Germinal center (tissue), 1 donor: ENCODE results near the gene EPHA7.

Experiments
- DNase-seq: peaks from one replicate; pipeline ENCODE4 v3.0.0; 2012; ENCODE audit warnings: mixed read lengths, low spot score

EPHA7 gene

GRCh38 chr6:93393554-93394074, 25.7 kb downstream of the EPHA7 start:
- no peak for DNase-seq

GRCh38 chr6:93392797-93393196, 26.6 kb downstream of the EPHA7 start:
- no peak for DNase-seq

- no peak for DNase-seq
Observed at GRCh38 chr6:93391965-93392364, 27.4 kb downstream of the EPHA7 start.

DNA sequence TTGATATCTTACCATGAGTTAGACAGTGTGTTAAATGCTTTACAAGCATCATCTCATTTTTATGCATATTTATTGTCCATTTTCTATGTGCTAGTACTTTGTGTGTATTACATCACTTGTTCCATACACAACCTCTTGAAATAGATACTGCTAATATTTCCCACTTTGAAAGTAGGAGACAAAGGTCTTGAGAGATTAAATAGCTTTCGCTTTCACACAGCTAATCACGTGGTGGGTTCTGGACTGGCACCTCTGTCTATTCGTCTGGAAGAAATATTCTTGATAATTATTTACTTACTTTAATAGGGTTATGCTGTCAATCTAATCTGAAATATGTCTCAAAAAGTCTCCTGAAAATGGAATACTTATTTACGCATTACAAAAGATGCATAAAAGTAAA, 30.2 kb downstream of the EPHA7 start:
- DNase-seq = no peak

DNA sequence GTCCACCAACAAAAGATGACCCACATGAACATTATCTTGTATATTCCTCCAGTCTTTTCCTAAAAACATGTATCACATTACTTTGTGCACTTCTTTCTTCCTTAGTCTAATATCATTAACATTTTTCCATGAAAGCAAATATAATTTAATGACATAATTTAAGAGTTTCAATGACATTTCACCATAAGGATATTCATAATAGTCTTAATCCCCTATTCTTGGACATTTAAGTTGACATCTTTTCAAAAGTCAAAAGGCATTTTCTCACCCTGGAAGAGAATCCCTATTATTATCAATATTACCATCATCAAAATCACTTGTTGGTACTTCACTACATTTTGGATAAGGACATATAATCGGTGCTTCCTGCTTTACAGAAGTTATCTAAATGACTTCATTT, 31.3 kb downstream of the EPHA7 start:
- DNase-seq = no peak

DNA sequence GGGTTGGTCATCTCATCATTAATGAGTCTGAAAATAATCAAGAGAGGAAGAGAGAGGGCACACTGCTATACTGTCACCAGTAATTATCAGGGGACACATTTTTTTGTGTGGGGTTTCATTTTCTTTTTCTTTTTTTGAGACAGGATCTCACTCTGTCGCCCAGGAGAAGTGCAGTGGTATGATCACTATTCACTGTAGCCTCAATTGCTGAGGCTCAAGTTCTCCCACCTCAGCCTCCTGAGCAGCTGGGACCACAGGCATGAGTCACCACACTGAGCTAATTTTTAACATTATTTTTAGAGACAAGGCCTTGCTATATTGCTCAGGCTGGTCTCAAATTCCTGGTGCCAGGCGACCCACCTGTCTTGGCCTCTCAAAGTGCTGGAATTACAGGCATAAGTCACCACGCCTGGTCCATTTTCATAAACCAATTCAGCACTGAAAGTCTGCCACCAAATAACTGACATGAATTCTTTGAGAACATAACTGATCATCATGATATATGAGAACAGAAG, 43.3 kb downstream of the EPHA7 start:
- no peak for DNase-seq

DNA sequence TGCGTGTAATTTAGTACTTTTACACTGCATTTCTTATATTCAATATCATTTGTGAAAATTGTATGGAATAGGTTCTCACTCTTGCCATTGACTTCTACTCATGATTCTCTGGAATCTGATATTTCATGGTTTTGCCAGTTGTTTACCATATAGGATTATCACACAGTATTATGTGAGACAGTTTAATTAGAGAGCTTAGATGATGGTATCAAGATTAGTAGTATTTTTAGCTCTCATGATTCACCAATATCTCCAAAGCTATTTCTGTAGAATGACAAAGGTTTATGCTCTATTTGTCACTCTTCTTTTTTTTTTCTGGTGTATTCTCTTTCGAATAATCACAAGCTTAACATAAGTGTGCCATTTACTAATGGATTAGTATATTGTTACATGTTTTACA, 45.9 kb downstream of the EPHA7 start:
- DNase-seq = no peak

- DNase-seq = no peak
Observed at GRCh38 chr6:93371756-93372155, 47.6 kb downstream of the EPHA7 start.

DNA sequence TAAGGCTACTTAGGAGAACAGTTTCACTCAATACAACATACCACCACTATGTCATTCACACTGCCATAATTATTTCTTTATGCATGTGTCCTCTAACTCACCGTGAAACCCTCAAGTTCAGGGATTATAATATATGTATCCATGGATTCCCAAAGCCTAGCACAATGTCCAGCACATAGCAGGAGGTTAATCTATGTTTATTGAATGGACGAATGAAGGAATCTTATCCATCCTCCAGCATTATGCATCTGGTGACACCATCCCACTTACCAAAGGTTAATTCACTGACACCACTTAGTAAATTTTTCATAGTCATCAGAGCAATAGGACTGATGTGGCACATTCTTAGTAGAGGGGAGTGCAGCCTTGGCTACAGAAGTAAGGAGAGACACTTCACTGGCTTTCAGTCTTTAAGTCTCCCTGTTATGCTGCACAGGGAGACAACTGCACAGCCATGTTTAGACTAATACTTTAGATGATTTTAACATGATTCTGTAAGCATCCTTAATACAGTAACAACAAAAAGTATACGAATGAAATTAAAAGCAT, 49.7 kb downstream of the EPHA7 start:
- DNase-seq = no peak

DNA sequence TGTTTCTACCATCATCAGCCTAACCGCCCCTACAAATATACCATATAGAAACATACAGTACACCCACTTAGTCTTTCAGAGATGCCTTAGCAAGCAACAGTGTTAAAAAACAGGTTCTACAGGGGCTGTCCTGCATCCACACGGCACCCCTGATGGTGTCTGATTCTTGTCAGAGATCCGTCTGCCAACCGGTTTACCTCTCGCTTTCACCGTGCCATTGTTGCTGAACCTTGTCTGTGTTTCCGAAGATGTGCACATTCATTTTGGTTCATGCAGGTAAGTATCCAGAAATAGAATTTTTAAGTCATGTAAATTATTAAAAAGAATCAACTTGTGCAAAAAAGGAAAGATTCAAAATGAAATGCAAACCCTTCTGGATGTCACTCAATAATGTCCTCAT, 52.9 kb downstream of the EPHA7 start:
- no peak for DNase-seq

DNA sequence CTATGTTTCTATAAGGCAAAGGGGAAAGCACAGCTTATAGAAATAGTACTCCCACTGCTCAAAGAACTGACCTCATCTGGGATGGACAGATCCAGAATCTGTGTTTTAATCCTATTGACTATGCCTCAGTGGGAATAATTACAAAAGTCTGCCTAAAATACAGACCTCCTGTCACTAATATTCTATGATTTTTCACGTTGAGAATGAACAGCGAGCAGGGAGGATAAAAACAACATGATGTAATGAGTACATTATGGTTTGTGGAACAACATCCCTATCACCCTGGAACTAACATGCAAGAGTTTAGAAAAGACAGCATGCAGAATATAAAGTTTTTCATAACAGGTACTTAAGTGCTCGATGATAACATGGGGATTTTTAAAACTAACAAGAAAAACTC, 53.9 kb downstream of the EPHA7 start:
- no peak for DNase-seq

- no peak for DNase-seq
Observed at GRCh38 chr6:93358435-93358834, 60.9 kb downstream of the EPHA7 start.

DNA sequence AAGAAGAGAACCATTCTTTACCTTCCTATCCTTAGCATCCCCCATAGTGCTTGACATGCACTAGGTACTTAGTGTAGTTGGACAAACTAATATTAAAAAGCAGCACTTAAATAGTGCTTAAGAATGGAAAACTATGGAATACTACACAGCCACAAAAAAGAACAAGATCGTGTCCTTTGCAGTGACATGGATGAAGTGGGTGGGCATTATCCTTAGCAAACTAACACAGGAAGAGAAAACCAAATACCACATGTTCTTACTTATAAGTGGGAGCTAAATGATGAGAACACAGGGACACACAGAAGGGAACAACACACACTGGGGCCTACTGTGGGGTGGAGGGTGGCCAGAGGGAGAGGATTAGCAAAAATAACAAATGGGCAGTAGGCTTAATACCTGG, 66.8 kb downstream of the EPHA7 start:
- DNase-seq = no peak

DNA sequence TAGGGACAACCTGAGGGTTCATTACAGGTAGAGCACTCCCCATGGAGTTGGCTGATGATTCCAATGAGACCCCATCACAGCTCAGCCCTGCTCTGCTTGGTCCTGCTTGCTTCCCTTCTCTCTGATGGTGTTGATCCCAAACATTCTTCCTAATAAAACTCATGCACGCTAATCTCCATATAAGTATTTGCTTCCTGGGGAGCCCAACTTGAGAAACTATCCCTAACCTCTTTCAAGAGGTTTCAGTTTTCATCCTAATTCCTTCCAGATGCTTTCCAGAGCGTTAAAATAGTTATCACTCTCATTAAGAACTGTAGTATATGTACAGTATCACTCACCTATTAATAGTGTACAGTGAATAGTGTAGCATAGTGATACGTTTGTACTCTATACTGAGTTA, 68.1 kb downstream of the EPHA7 start:
- no peak for DNase-seq

GRCh38 chr6:93350774-93351173, 68.6 kb downstream of the EPHA7 start:
- no peak for DNase-seq

GRCh38 chr6:93344333-93344835, 75.0 kb downstream of the EPHA7 start:
- no peak for DNase-seq

GRCh38 chr6:93343476-93343875, 75.9 kb downstream of the EPHA7 start:
- no peak for DNase-seq

DNA sequence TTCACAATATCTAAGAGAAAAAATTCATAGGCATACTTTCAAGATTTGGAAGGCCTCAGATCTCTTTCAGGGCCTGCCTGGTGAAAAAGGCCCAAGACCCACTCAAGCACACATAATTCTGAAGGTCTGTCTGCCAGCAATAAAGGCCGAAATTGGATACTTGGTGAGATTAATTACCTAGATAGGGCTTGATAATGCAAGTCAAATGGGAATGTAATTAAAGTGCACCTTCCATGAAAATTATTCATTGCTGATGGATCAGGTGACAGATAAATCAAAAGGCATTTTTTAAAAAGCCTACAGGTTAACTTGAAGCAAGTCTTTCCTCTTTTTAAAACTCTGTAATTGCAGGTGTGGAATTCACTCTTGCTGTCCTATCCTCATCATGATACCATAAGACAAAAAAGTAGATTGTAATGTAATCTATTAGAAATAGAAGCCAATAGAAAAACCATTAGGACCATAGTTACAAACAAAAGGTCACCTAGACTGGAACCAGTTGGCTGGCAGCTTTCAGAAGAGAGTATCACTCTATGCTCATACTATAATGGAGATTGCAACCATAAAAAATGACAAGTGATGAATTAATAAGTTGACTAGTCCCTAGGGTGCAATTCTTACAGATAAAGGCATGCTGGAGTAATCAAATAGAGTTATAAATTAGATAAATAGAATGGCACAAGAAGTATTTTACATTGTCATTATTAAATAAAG, 77.3 kb downstream of the EPHA7 start:
- no peak for DNase-seq

- no peak for DNase-seq
Observed at GRCh38 chr6:93337772-93338394, 81.5 kb downstream of the EPHA7 start.

GRCh38 chr6:93337014-93337413, 82.3 kb downstream of the EPHA7 start:
- no peak for DNase-seq

DNA sequence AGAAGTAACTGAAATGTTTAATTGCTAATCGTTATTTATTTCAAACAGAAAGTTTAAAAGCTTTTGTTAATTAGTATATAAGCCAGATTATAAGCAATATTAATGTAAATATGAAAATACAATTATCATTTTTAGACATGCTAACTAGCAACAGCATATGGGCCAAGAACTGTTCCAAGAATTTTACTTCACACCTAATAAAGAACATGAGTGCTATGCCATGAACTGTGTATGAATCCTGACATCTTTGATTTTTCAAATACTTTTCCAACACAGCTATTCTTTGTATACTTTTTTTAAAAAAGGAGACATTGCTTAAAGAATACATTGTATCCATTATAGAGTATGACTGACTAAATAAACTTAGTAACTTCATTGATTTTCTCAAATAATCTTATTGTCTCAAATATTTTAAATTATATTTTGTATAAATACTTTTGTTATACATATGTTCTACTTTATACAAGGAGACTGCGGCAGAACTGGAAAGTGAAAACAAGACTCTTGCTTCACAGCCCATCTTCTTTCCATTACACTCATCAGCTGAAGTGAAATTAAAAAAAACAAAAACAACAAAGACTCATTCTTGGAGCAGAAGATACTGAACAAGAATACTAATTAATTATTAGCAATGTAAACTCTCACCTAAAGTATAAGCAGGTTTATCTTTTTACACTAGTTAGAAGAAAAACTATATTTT, 89.9 kb downstream of the EPHA7 start:
- DNase-seq = no peak

- no peak for DNase-seq
Observed at GRCh38 chr6:93327857-93328256, 91.5 kb downstream of the EPHA7 start.
